NCI-H1105 treated with DMSO at 0.1 percent for 48 hours (cell line): ENCODE results near the gene SEMA5A.

Experiments
- DNase-seq: peaks from one replicate; lab custom pipeline; 2025; lab: John Stamatoyannopoulos, UW

Gene SEMA5A

DNA sequence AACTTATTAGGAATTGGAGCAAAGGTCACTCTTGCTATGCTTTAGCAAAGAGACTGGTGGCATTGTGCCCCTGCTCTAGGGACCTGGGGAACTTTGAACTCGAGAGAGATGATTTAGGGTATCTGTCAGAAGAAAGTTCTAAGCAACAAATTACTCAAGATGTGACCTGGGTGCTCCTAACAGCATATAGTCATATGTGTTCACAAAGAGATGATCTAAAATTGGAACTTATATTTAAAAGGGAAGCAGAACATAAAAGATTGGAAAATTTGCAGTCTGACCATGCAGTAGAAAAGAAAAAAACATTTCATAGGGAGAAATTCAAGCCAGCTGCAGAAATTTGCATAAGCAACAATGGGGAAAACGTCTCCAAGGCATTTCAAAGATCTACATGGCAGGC, 68.3 kb downstream of the SEMA5A start:
- DNase-seq, result no peak

DNA sequence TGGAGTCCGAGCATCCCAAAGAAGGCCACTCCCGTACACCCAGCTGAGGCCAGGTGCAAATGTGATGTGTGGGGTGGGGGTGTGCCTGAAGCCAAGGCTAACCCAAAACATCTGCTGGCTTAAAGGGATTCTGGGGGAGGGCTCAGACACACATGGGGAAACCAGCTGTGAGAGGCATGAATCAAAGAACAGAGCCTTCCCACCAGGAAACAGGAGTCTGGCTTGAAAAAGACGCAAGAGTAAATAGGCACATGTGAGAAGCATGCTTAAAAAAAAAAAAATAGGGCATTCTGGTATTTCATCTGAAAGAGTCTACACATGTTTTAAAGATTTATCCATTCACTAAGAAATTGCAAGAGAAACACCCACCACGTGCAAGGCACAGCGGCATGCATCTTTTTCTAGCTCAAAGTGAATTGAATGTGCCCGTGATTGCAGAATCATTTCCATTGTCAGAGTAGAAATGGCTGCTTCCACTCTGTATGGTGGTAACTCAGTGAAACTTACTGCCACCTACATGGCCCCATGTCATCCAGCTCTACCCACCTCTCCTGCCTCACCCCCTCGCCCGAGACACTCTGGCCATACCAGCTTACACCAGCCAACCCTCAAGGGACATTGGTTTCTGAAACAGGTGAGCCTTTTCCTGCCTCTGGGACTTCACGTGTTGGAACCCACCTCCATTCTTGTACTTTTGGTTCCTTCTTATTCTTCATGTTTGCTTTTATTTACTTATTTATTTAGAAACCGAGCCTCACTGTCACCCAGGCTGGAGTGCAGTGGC, 71.5 kb downstream of the SEMA5A start:
- DNase-seq, result no peak

DNA sequence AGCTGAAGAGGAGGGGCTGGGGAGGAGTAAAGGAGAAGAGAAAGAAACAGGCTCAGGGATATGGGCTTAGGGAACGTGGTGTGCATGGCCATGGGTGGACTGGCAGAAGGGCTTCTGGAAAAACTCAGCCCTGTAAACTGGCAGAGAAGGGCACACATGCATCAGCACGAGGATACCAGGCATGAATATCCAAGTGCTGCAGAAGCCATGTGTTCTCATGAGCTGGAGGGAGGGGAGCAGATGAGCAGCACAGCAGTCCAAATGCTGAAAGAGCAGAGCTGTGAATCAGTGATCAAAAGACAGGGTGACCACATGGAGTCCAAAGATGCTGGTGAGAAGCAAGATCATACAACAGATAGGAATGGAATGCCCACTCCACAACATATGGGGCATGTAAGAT, 72.3 kb downstream of the SEMA5A start:
- no peak for DNase-seq

- DNase-seq, result no peak
These were observed 75.5 kb downstream of the SEMA5A start for GRCh38 chr5:9470410-9470809.

GRCh38 chr5:9468060-9468388, 77.9 kb downstream of the SEMA5A start:
- no peak for DNase-seq

DNA sequence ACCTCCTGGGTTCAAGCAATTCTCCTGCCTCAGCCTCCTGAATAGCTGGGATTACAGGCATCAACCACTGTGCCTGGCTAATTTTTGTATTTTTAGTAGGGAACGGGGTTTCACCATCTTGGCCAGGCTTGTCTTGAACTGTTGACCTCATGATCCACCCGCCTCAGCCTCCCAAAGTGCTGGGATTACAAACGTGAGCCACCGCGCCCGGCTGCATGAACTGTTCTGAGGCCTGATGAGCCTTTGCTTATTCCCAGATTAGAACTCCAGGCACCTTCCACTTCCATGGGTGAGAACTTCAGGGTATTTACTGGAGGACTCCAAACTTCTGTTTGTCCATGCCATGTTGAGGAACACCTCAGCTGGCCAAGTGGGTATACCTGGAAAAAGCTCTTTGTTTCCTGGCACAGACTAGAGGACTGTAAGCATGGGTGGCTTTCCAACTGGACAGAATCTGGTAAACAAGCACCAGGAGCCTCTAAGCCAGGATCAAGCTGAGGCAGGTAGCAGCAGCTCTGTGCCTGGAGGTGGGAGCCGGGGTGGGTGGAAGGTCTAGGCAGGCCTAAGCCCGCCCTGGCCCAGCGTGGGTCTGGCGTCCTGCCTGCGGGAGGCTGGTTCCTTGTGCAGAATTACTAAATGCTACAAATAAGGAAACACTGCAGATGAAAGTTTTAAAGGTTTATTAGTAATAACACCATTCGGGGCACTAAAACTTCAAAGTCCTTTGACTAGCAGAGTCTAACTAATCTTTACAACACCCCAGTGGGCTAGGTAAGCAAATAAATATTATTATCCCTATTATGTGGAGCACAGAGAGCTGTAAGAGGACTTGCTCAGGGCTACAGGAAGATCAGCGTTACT, 78.4 kb downstream of the SEMA5A start:
- no peak for DNase-seq

- DNase-seq, result no peak
These were observed 79.2 kb downstream of the SEMA5A start for GRCh38 chr5:9466697-9467096.

DNA sequence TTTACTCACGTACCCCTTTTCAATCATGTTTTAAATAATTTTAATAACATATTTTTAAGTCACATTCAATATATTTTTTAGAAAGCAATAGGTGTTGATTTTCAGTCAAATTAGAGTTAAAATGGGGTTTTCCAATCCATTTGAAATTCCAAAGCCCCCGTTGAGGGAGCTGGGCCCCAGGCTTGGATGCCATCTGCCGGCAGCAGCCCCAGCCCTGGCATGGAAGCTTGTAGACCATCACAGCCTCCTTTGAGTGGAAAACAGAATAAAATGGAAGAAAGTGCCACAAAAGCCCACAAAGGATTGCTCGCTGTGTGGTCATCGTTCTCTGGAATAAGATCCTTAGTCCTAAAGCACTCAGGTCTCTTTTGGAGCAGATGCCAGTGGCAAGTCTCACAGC, 81.4 kb downstream of the SEMA5A start:
- no peak for DNase-seq

DNA sequence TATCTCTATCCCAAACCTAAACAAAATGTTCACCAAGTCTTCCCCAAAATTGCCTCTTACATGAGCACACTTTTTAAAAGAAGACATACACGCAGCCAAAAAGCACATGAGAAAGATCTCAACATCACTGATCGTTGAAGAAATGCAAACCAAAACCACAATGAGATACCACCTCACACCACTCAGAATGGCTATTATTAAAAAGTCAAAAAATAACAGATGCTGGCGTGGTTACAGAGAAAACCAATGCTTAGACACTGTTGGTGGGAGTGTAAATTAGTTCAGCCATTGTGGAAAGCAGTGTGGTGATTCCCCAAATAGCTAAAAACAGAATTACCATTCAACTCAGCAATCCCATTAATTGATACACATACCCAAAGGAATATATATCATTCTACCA, 83.8 kb downstream of the SEMA5A start:
- DNase-seq, result no peak

GRCh38 chr5:9460885-9461645, 84.8 kb downstream of the SEMA5A start:
- no peak for DNase-seq

DNA sequence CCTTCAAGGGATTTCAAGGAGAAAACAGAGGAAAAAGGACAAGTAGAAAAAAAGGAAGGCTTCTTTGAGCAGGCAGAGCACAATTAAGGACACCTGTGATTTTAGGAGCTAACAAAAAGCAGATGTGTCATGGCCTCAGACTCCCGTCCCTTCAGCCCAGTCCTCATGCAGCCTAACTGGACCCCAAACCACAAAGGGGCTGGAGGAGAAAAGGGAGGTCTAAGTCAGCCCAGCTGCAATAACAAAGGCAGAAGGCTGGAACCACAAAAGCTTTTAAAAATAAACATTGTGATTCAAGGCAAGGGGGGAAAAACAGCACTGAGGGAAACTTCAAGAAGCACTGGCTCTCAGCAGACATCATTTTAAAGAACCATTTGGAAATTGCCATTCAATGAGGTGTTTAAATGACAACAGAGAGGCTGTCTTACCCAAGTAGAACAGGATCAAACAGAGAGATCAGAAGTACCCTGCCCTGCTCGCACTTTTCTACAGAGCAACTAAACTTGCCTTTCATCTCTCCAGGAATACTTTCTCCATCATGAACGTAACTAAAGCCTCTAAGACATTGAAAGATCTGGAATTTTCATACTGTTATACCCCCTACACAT, 89.3 kb downstream of the SEMA5A start:
- DNase-seq, result no peak

GRCh38 chr5:9455826-9456434, 89.9 kb downstream of the SEMA5A start:
- DNase-seq, result no peak

GRCh38 chr5:9454491-9454890, 91.4 kb downstream of the SEMA5A start:
- no peak for DNase-seq

- no peak for DNase-seq
These were observed 91.8 kb downstream of the SEMA5A start for GRCh38 chr5:9454012-9454481.

- no peak for DNase-seq
These were observed 92.3 kb downstream of the SEMA5A start for GRCh38 chr5:9453480-9454011.

DNA sequence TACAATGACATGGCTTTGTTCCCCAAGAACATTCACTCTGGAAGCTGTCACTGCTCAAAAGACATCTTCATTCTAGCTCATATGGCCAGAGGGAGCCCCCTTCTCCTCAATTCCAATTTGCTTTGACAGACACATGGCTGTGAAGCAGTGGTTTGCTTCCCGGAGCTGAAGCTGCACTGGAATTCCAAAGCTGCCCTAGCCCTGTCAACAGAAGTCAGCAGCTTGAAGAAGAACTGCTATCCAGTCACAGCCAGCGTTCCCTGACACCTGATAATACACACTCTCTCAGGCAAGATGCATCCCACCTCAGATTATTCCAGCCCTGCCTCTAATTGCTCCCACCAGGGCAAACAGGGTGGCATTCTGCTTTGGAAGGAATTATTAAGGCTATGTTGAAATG, 93.7 kb downstream of the SEMA5A start:
- DNase-seq, result no peak

- DNase-seq, result no peak
These were observed 94.8 kb downstream of the SEMA5A start for GRCh38 chr5:9451037-9451436.

GRCh38 chr5:9447691-9448090, 98.2 kb downstream of the SEMA5A start:
- no peak for DNase-seq

- DNase-seq, result no peak
These were observed 100.0 kb downstream of the SEMA5A start for GRCh38 chr5:9445826-9446388.

- no peak for DNase-seq
These were observed 101.5 kb downstream of the SEMA5A start for GRCh38 chr5:9444346-9444745.

- DNase-seq, result no peak
These were observed 104.3 kb downstream of the SEMA5A start for GRCh38 chr5:9441610-9442009.
